ENCODE results near the gene NT5C2. TPM values are rescaled to one million over a fixed set of nuclear protein-coding genes. Genes with fewer than 3 reads are reported as not detected.

The NT5C2 gene
- total RNA-seq, 3 donors from 2014 or later, result 84.9 to 105 (median 105) TPM

DNA sequence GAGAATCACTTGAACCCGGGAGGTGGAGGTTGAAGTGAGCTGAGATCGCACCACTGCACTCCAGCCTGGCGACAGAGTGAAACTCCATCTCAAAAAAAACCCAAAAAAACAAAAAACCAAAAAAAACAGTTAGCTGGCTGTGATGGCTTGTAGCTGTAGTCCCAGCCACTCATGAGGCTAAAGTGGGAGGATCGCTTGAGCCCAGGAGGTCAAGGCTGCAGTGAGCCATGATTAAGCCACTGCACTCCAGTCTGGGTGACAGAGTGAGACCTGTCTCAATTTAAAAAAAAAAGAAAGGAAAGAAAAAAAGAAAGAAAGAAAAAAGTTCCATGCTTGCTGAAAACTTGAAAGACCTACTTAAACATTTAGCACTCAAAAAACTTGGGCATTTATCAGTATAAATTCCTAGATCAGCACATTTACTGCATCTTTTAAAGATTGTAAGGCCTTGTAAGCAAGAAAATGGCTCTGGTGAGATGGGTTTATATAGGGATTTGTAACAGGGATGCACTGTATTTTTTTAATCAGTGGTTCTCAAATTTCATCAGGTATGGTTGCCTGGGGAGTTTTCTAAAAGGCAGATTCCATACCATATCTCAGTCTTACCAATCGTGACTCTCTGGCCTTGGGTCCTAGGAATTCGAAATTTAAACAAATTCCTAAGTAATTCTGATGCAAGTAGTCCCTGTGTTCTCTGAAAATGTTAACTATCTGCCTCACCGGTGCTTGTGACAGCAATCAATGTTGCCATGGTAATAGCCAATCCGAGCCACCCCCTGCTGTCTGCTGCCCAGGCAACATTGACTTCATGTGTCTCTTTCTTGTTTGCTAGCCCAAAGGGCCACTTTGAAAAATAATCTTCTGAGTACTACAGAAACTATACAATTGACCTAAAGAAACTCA is 11.5 kb upstream of the NT5C2 start:
- intact Hi-C loops (cut with DNase I, micrococcal nuclease), result no loop called here
- TF ChIP-seq CTCF (IDR thresholded peaks at IDR 0.05), result no peak
- ATAC-seq (no peak), DNase-seq (no peak)
- Histone ChIP-seq H3K4me1 (ENCODE audit: low read depth) (no peaks in the 10 kb centered on the region), H3K4me3 (no peak overlapping the region), H3K9me3 (peaks cover 2% of the 10 kb centered on the region), H3K36me3 (ENCODE audit: low read depth) (no peaks in the 10 kb centered on the region)

- Histone ChIP-seq H3K4me3 (no peak overlapping the region), H3K36me3 (ENCODE audit: low read depth) (no peaks in the 10 kb centered on the region), H3K4me1 (ENCODE audit: low read depth) (no peaks in the 10 kb centered on the region), H3K9me3 (no peaks in the 10 kb centered on the region)
- ATAC-seq (no peak), DNase-seq (no peak)
- intact Hi-C loops (cut with DNase I, micrococcal nuclease), result no loop called here
- no peak for TF ChIP-seq CTCF (IDR thresholded peaks at IDR 0.05)
These were observed 10.4 kb upstream of the NT5C2 start for GRCh38 chr10:103203466-103203865.

- H3K4me1 ChIP-seq (ENCODE audit: low read depth), result no peaks in the 10 kb centered on the region
- intact Hi-C loops (cut with DNase I, micrococcal nuclease), result no loop called here
- no peaks in the 10 kb centered on the region for H3K36me3 ChIP-seq (ENCODE audit: low read depth)
- DNase-seq (no peak), ATAC-seq (no peak)
- no peak for TF ChIP-seq CTCF (IDR thresholded peaks at IDR 0.05)
- no peaks in the 10 kb centered on the region for H3K9me3 ChIP-seq
- no peak overlapping the region for H3K4me3 ChIP-seq
These were observed 9.2 kb upstream of the NT5C2 start for GRCh38 chr10:103202319-103202718.

DNA sequence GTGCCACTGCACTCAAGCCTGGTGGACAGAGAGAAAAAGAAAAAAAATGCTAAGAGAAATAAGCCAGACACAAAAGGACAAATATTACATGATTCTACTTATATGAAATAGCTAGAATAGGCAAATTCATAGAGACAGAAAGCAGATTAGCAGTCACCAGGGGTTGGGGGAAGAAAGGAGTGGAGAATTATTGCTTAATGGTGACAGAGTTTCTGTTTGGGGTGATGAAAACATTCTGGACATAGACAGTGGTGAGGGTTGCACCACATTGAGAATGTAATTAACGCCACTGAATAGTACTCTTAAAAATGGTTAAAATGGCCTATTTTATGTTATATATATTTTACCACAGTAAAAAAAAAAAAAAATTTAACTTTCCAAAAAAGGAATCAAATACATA is 6.4 kb upstream of the NT5C2 start:
- H3K36me3 ChIP-seq (ENCODE audit: low read depth), result no peaks in the 10 kb centered on the region
- no peak for ATAC-seq

GRCh38 chr10:103198648-103199047 is 5.6 kb upstream of the NT5C2 start:
- Histone ChIP-seq H3K36me3 (ENCODE audit: low read depth) (no peaks in the 10 kb centered on the region), H3K4me1 (ENCODE audit: low read depth) (peaks cover under 1% of the 10 kb centered on the region), H3K4me3 (no peak overlapping the region), H3K9me3 (no peaks in the 10 kb centered on the region)
- no peak for TF ChIP-seq CTCF (IDR thresholded peaks at IDR 0.05)
- intact Hi-C loops (cut with DNase I, micrococcal nuclease), result no loop called here
- ATAC-seq (no peak), DNase-seq (no peak)

More for the DNA sequence above, 6.4 kb upstream of the NT5C2 start:
- no peak for DNase-seq
- no peak for TF ChIP-seq CTCF (IDR thresholded peaks at IDR 0.05)
- H3K9me3 ChIP-seq, result no peaks in the 10 kb centered on the region
- H3K4me3 ChIP-seq, result no peak overlapping the region
- intact Hi-C loops (cut with DNase I, micrococcal nuclease), result no loop called here
- no peaks in the 10 kb centered on the region for H3K4me1 ChIP-seq (ENCODE audit: low read depth)

Measured in mucosa of descending colon (tissue), 3 donors.